Measurements from ENCODE around the gene TMEM18.

Gene TMEM18

DNA sequence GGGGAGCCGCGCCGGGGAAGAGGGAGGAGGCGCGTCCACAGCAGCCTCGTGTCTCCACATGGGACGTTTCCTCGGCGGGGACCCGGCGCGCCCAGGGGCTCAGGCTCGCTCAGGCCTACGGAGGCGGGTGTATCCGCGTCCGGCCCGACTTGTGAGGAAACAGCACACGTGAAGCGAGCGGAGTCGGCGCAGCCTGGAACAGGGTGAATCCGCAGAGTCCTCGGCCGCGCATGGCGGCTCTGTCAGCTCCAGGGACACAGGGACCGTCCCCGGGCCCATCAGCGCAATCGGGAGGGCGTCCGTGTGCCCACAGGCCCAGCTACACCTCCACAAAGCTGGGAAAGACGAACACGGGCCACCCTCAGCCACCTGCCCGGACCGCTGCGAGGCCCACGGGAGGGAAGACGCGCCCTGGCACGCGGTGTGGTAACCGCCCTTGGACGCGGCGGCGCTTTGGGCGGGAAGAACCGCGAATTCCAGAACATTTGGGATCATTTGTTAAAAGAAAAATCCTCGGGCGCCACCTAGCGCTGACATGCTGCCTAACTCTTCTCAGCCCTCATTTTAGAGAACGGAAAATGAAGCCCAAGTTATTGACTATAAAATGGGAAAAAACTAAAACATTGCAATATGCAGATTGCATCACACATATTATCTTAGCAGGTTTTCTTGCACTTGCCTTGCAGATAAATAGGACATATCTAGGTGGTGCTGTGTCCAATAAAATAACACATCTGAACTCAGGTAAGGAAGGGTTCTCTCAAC is 40.4 kb downstream of the TMEM18 start:
- peak; percentile 82 for DNase-seq (ENCODE audit: low spot score)
- TF ChIP-seq, protein P1, sequence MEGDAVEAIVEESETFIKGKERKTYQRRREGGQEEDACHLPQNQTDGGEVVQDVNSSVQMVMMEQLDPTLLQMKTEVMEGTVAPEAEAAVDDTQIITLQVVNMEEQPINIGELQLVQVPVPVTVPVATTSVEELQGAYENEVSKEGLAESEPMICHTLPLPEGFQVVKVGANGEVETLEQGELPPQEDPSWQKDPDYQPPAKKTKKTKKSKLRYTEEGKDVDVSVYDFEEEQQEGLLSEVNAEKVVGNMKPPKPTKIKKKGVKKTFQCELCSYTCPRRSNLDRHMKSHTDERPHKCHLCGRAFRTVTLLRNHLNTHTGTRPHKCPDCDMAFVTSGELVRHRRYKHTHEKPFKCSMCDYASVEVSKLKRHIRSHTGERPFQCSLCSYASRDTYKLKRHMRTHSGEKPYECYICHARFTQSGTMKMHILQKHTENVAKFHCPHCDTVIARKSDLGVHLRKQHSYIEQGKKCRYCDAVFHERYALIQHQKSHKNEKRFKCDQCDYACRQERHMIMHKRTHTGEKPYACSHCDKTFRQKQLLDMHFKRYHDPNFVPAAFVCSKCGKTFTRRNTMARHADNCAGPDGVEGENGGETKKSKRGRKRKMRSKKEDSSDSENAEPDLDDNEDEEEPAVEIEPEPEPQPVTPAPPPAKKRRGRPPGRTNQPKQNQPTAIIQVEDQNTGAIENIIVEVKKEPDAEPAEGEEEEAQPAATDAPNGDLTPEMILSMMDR (IDR thresholded peaks at IDR 0.05; ENCODE audit: extremely low read depth, missing control alignments): peak; percentile 55

DNA sequence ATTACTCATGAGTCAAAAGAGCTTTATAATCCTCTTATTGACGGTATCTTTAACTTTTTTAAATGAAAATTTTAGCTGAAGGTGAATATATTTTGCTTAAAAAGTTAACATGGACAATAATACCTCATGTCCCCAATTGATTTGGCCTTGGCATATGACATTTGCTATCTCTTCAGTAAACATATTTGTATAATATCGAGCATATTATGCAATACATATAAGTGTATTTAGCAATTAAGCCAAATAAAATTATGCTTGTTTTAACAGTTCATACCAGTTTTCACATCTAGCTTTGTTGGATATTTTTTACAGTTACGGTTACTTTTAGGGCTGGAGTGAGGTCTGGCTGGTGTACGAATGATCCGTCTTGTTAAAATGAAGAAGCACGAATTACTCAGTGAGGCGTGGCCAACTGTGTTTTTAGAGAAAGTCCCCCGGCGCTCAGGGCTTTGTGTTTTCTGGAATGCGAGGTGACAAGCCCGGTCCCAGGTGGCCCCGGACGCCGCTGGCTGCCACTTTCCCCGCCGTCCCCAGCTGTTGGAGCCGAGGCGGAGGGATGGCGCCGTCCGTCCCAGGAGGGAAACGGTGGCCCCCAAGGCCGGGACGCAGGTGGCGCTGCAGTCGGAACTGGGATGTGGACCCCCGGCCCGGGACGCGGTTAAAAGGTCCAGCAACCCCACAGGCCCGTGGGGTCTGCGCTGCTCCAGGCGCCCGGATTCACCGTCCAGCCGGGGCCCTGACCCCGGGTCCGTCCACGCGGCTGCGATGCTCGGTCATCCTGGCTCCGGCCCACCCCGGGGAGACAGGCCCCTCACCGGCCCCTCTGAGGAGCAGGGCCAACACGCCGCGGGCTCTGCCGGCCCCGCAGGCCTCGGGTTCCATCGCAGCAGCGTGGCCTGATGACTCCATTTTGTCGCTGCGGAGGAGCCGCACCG is 41.3 kb downstream of the TMEM18 start:
- no peak for DNase-seq (ENCODE audit: low spot score)
- TF ChIP-seq, protein P1 (IDR thresholded peaks at IDR 0.05; ENCODE audit: extremely low read depth, missing control alignments): no peak

DNA sequence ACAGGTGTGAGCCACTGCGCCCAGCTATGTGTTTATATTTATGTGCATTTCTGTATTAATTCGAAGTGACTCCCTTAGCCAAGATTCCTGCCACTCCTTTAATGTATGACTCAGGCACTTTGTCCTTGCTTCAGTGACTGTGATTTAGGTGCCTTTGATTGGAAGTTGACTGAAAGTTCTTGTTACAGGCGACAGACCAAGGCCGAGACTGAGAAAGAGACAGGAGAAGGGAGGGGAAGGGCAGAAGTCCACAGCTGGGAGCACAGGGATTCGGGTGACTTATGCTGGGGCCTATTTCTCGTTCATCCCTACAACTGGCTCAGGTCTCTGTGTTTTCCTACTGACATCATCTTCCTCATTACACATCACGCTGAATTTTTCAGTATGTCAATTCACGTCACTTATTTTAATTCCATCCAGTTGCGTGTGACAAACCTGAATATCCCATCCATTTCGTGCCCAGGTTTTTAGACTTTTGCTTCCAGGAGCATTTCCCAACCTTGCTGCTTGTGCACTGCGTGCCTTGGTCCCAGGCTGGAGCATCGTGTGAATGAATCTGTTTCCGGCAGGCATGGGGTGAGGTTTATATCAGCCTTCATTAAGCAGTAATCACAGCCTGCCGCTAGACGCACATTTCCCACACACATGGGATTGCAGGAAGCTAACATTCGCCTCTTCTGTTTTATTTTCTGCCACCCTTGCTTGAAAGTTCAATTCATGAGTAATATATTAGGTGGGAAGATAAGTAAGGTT is 42.4 kb downstream of the TMEM18 start:
- DNase-seq (ENCODE audit: low spot score): no peak
- TF ChIP-seq, protein P1 (IDR thresholded peaks at IDR 0.05; ENCODE audit: extremely low read depth, missing control alignments): no peak

DNA sequence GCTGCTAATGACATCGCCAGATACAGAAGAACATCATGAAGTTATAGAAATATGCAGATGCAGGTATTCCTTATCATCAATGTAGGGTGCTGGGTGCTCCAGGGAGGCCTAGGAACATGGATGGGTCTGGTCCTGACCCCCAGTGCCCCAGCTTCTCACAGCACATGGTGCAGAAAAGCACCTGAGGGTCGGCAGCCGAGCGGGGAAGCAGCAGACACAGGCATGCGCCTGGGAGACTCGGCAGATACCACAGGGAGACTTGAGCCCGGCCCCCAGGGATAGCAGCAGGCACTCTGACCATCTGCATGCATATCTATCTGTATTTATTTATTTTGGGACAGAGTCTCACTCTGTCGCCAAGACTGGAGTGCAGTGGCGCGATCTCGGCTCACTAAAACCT is 43.2 kb downstream of the TMEM18 start:
- TF ChIP-seq, protein P1 (IDR thresholded peaks at IDR 0.05; ENCODE audit: extremely low read depth, missing control alignments): no peak

DNA sequence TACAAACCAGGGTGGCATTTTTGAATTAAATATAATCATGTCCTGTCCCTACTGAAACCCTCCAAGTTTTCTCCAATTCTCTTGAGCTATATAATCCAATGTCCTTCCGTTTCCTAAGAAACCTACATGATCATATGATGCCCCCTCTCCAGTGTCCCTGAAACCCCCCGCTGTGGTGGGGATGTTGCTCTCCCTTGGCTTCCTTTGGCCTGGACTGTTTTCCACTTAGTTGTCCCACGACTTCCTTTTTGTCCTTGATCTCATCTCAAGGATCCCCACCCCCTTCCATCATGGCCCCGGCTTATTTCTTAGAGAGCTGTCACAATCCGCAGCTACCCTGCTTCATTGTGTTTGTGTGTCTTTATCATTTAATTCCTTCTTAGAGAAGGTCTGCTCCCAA is 43.8 kb downstream of the TMEM18 start:
- TF ChIP-seq, protein P1 (IDR thresholded peaks at IDR 0.05; ENCODE audit: extremely low read depth, missing control alignments): no peak
- no peak for DNase-seq (ENCODE audit: low spot score)

More for the DNA sequence above, 43.2 kb downstream of the TMEM18 start:
- no peak for DNase-seq (ENCODE audit: low spot score)

DNA sequence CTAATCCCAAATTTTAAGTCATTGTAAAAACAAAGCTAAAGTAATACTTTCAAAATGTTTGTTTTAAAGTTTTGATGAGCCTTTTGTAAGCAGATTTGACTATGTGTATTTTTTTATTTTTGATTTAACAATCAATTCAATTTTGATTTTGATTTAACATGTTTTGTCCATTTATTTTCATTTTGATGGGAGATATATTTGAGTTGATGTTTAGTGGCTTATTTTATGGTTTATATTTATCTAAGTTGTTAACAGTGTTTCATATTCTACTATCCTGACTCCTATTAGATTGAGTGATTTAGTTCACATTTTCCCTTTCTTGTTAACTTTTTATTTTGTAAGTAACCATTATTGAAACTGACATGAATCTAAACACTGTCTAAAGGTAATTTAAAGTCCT is 44.7 kb downstream of the TMEM18 start:
- DNase-seq (ENCODE audit: low spot score): no peak
- TF ChIP-seq, protein P1 (IDR thresholded peaks at IDR 0.05; ENCODE audit: extremely low read depth, missing control alignments): no peak

Measured in GM20000 (cell line).